SK-N-SH (cell line): ENCODE measurements around the gene WDR83. TPM values are rescaled to one million over a fixed set of nuclear protein-coding genes. Genes with fewer than 3 reads are reported as not detected.

Experiments
- CTCF ChIA-PET: fragments of 300-600, 350-600 bp; formaldehyde crosslinking; extraction: SDS; loops from one replicate; lab custom pipeline; 2021; lab: Yijun Ruan, JAX
- POLR2A ChIA-PET: fragments of 350-600 bp; sonication (Branson Sonifier 250); formaldehyde crosslinking; extraction: SDS; loops from one replicate; lab custom pipeline; 2020; ENCODE audit warnings: antibody characterized with exemption, inconsistent platforms; lab: Yijun Ruan, JAX
- DNase-seq: peaks from one replicate; pipeline ENCODE4 v3.0.0; 2012
- H2AFZ ChIP-seq: fragments of 200-600 bp; sonication (generic); 2 replicates; pipeline ENCODE4 v1.8.1; 2016; ENCODE audit warnings: antibody characterized with exemption, mild to moderate bottlenecking, low read depth
- H3F3A ChIP-seq: fragments of 200-600 bp; sonication (generic); replicated peaks from 2 replicates; pipeline ENCODE3; 2016; ENCODE audit warnings: antibody characterized with exemption, mild to moderate bottlenecking; ENCODE audit not compliant: insufficient read depth
- H3K27ac ChIP-seq, 2 experiments: fragments of 200-500 bp in 1 of 2; fragments of 200-600 bp in 1 of 2; sonication (Bioruptor generic) in 1 of 2; sonication (generic), shearing (Covaris generic) in 1 of 2; 2 replicates each; pipeline versions ENCODE4 v1.5.1 to v1.6.1; 2014 to 2016; ENCODE audit warnings: low read depth in 2 of 2, inconsistent platforms in 1 of 2, low read length in 1 of 2, mild to moderate bottlenecking in 1 of 2, mixed read lengths in 1 of 2
- H3K27me3 ChIP-seq: fragments of 200-600 bp; sonication (generic), shearing (Covaris generic); 2 replicates; pipeline ENCODE4 v1.6.1; 2016; ENCODE audit warnings: mixed run types; ENCODE audit not compliant: insufficient read depth
- H3K36me3 ChIP-seq, 2 experiments: fragments of 200-500 bp in 1 of 2; fragments of 200-600 bp in 1 of 2; sonication (Bioruptor generic) in 1 of 2; sonication (generic) in 1 of 2; replicated peaks in 1 of 2; 2 replicates each; pipeline versions ENCODE3 to v1.5.1; 2014 to 2016; ENCODE audit warnings: low read length in 1 of 2, mild to moderate bottlenecking in 1 of 2; ENCODE audit not compliant: insufficient read depth in 2 of 2, control insufficient read depth in 1 of 2
- H3K4me1 ChIP-seq, 2 experiments: fragments of 200-500 bp in 1 of 2; fragments of 200-600 bp in 1 of 2; sonication (Bioruptor generic) in 1 of 2; sonication (generic), shearing (Covaris generic) in 1 of 2; 2 replicates each; pipeline versions ENCODE4 v1.5.1 to v1.6.1; 2014 to 2016; ENCODE audit warnings: low read depth in 1 of 2, low read length in 1 of 2, mixed run types in 1 of 2; ENCODE audit not compliant: insufficient read depth in 2 of 2, control insufficient read depth in 1 of 2
- H3K4me2 ChIP-seq: fragments of 200-600 bp; sonication (generic), shearing (Covaris generic); 2 replicates; pipeline ENCODE4 v1.6.1; 2017; ENCODE audit warnings: mixed run types
- H3K4me3 ChIP-seq, 2 experiments: fragments of 200-500 bp in 1 of 2; fragments of 200-600 bp in 1 of 2; sonication (Bioruptor generic) in 1 of 2; sonication (generic), shearing (Covaris generic) in 1 of 2; 2 replicates each; pipeline versions ENCODE4 v1.5.1 to v1.8.1; 2014 to 2016; ENCODE audit warnings: low read depth in 2 of 2, inconsistent platforms in 1 of 2, low read length in 1 of 2, mild to moderate bottlenecking in 1 of 2, mixed read lengths in 1 of 2, moderate library complexity in 1 of 2
- H3K79me2 ChIP-seq: fragments of 200-600 bp; sonication (generic); 2 replicates; pipeline ENCODE4 v1.8.1; 2017; ENCODE audit warnings: mild to moderate bottlenecking; ENCODE audit not compliant: insufficient read depth
- H3K9ac ChIP-seq: fragments of 200-600 bp; sonication (generic); 2 replicates; pipeline ENCODE4 v1.6.1; 2017; ENCODE audit warnings: mixed run types
- H3K9me2 ChIP-seq: fragments of 200-600 bp; sonication (generic); 2 replicates; pipeline ENCODE4 v1.6.1; 2017; ENCODE audit warnings: mixed run types
- H3K9me3 ChIP-seq: fragments of 200-600 bp; sonication (generic); 2 replicates; pipeline ENCODE4 v1.6.1; 2017; ENCODE audit warnings: mixed run types, mild to moderate bottlenecking, moderate library complexity
- H4K20me1 ChIP-seq: fragments of 200-600 bp; sonication (generic); 2 replicates; pipeline ENCODE4 v1.6.1; 2017; ENCODE audit warnings: mild to moderate bottlenecking, mixed run types; ENCODE audit not compliant: insufficient read depth
- CTCF ChIP-seq: fragments of 200-600 bp; sonication (generic); IDR thresholded peaks from 2 replicates; pipeline ENCODE4 v1.6.1; 2017; ENCODE audit warnings: antibody characterized with exemption, mild to moderate bottlenecking, moderate library complexity
- EZH2phosphoT487 ChIP-seq: fragments of 200-600 bp; sonication (generic); IDR thresholded peaks from 2 replicates; pipeline ENCODE4 v1.6.1; 2017; ENCODE audit warnings: low read depth, mixed run types, mild to moderate bottlenecking, antibody characterized with exemption, moderate library complexity, borderline replicate concordance
- FOSL2 ChIP-seq: IDR thresholded peaks from 2 replicates; pipeline ENCODE4 v1.4.0; 2012; ENCODE audit warnings: low read depth, mild to moderate bottlenecking, moderate library complexity, borderline replicate concordance
- GABPA ChIP-seq: IDR thresholded peaks from 2 replicates; pipeline ENCODE4 v1.4.0; 2012; ENCODE audit warnings: low read depth, mild to moderate bottlenecking
- JUND ChIP-seq: IDR thresholded peaks from 2 replicates; pipeline ENCODE4 v1.4.0; 2012
- MEF2A ChIP-seq: IDR thresholded peaks from 2 replicates; pipeline ENCODE4 v1.4.0; 2012; ENCODE audit warnings: low read depth, borderline replicate concordance
- MXI1 ChIP-seq: IDR thresholded peaks from 2 replicates; pipeline ENCODE4 v1.6.1; 2012; ENCODE audit warnings: mild to moderate bottlenecking, low read depth, low read length, improper control_type of control experiment
- POLR2AphosphoS5 ChIP-seq: IDR thresholded peaks from 2 replicates; pipeline ENCODE4 v1.6.1; 2012; ENCODE audit warnings: low read depth, low read length
- REST ChIP-seq: IDR thresholded peaks from 2 replicates; pipeline ENCODE4 v1.6.1; 2012; ENCODE audit warnings: mild to moderate bottlenecking, low read depth, low read length, moderate library complexity
- RXRA ChIP-seq: IDR thresholded peaks from 2 replicates; pipeline ENCODE4 v1.4.0; 2012; ENCODE audit warnings: low read depth, mild to moderate bottlenecking, borderline replicate concordance
- TAF1 ChIP-seq: IDR thresholded peaks from 2 replicates; pipeline ENCODE4 v1.6.1; 2012; ENCODE audit warnings: low read depth, mild to moderate bottlenecking, low read length, moderate library complexity, borderline replicate concordance
- TCF12 ChIP-seq: IDR thresholded peaks from 2 replicates; pipeline ENCODE4 v1.4.0; 2012
- TEAD4 ChIP-seq: IDR thresholded peaks from 2 replicates; pipeline ENCODE4 v1.4.0; 2012; ENCODE audit warnings: mild to moderate bottlenecking, borderline replicate concordance; ENCODE audit not compliant: insufficient read depth
- ZBTB33 ChIP-seq: IDR thresholded peaks from 2 replicates; pipeline ENCODE4 v1.4.0; 2012; ENCODE audit warnings: low read depth, borderline replicate concordance
- WGBS: methylation state at CpG from one replicate; pipeline ENCODE4 v1.1.6; 2017; ENCODE audit warnings: low lambda C conversion rate; 5-methylcytosine and 5-hydroxymethylcytosine counted together
- polyA plus RNA-seq, 3 experiments: library from polyadenylated mRNA; depleted of rRNA; stranded (reverse); fragments of >200 nt; gene quantifications; 2 replicates each; pipeline ENCODE4 v1.2.3, GENCODE V29; 2012
- TF ChIP-seq, protein P1 (sequence below): IDR thresholded peaks from 2 replicates; pipeline ENCODE4; 2012

Gene WDR83
- polyA plus RNA-seq, 1 of the 3 experiments (the other 2 are of a cell fraction) = 18.2 TPM

- TF ChIP-seq ZBTB33 = no peak
- no peak for TF ChIP-seq MEF2A
- TF ChIP-seq TEAD4 = no peak
- no peak for TF ChIP-seq FOSL2
- no peak for TF ChIP-seq JUND
- TF ChIP-seq, all 33 proteins: peak for 0
Measured at GRCh38 chr19:12649941-12650340, 16.7 kb upstream of the WDR83 start (continued).

GRCh38 chr19:12652219-12652618, 14.4 kb upstream of the WDR83 start:
- no peak for DNase-seq
- H3K4me3 ChIP-seq = no peak overlapping the region
- H3K36me3 ChIP-seq = peaks cover 0 to 3% of the 10 kb centered on the region in 2 experiments
- no peak overlapping the region for H3K27ac ChIP-seq
- 95% methylated on average over 5 of the region's 6 CpGs for WGBS
- POLR2A ChIA-PET = no interaction called here
- no peak overlapping the region for H3K4me2 ChIP-seq
- no peaks in the 10 kb centered on the region for H3K79me2 ChIP-seq
- no peak overlapping the region for H3K9ac ChIP-seq
- H3K9me3 ChIP-seq = no peaks in the 10 kb centered on the region
- no peaks in the 10 kb centered on the region for H3F3A ChIP-seq
- no peaks in the 10 kb centered on the region for H3K27me3 ChIP-seq
- H3K9me2 ChIP-seq = no peaks in the 10 kb centered on the region
- no peak for TF ChIP-seq REST
- TF ChIP-seq RXRA = no peak
- TF ChIP-seq, protein P1, sequence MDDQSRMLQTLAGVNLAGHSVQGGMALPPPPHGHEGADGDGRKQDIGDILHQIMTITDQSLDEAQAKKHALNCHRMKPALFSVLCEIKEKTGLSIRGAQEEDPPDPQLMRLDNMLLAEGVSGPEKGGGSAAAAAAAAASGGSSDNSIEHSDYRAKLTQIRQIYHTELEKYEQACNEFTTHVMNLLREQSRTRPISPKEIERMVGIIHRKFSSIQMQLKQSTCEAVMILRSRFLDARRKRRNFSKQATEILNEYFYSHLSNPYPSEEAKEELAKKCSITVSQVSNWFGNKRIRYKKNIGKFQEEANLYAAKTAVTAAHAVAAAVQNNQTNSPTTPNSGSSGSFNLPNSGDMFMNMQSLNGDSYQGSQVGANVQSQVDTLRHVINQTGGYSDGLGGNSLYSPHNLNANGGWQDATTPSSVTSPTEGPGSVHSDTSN = no peak
- no peak for TF ChIP-seq MXI1
- TF ChIP-seq EZH2phosphoT487 = no peak
- TF ChIP-seq TAF1 = no peak
- no peak for TF ChIP-seq FOSL2
- TF ChIP-seq GABPA = no peak
- TF ChIP-seq TEAD4 = no peak
- TF ChIP-seq POLR2AphosphoS5 = no peak
- TF ChIP-seq CTCF = no peak
- TF ChIP-seq TCF12 = no peak
- TF ChIP-seq, all 33 proteins: peak for 0
- H4K20me1 ChIP-seq = no peaks in the 10 kb centered on the region
- H2AFZ ChIP-seq = no peak overlapping the region
- CTCF ChIA-PET = interaction anchor here (1.2 to 1.4 kb wide), 2 partner anchors 13 to 20 kb away, joined by 3 to 8 read pairs; no protein-coding TSS in a partner anchor
- peaks cover 0 to 8% of the 10 kb centered on the region in 2 experiments; a peak in 1 of 4 replicates for H3K4me1 ChIP-seq
